SU-DHL-6 (cell line): ENCODE data around the gene ADGRF4.

Experiments
- H2AFZ ChIP-seq: fragments of 200-600 bp; sonication (generic); 2 replicates; pipeline ENCODE4 v1.6.1; 2014; ENCODE audit warnings: low read depth, mild to moderate bottlenecking, moderate library complexity, mixed read lengths, antibody characterized with exemption, low read length; ENCODE audit not compliant: severe bottlenecking
- H3F3A ChIP-seq: fragments of 200-600 bp; shearing (Covaris generic); 2 replicates; pipeline ENCODE4 v1.6.0; 2016; ENCODE audit warnings: antibody characterized with exemption, mild to moderate bottlenecking; ENCODE audit not compliant: insufficient read depth
- H3K27ac ChIP-seq: fragments of 200-600 bp; sonication (generic); 2 replicates; pipeline ENCODE4 v1.5.1; 2016; ENCODE audit warnings: low read depth, mild to moderate bottlenecking, low read length, moderate library complexity, mixed read lengths
- H3K27me3 ChIP-seq: fragments of 200-600 bp; sonication (generic), shearing (Covaris generic); 2 replicates; pipeline ENCODE4 v1.6.0; 2014; ENCODE audit warnings: mild to moderate bottlenecking, low read length
- H3K36me3 ChIP-seq: fragments of 200-600 bp; sonication (generic); 2 replicates; pipeline ENCODE4 v1.6.1; 2014; ENCODE audit warnings: mild to moderate bottlenecking, low read length, mixed read lengths
- H3K4me2 ChIP-seq: fragments of 300-600, 200-600 bp; shearing (Covaris generic), sonication (generic); 2 replicates; pipeline ENCODE4 v1.6.0; 2014; ENCODE audit warnings: low read length, low read depth, mild to moderate bottlenecking; ENCODE audit not compliant: poor library complexity, severe bottlenecking
- H3K4me3 ChIP-seq: fragments of 200-600 bp; sonication (generic); 2 replicates; pipeline ENCODE4 v1.5.1; 2014; ENCODE audit warnings: antibody characterized with exemption, low read length, mild to moderate bottlenecking, mixed read lengths; ENCODE audit not compliant: insufficient read depth, poor library complexity, severe bottlenecking
- H3K79me2 ChIP-seq: fragments of 200-600 bp; sonication (generic); 2 replicates; pipeline ENCODE4 v1.6.1; 2014; ENCODE audit warnings: mild to moderate bottlenecking, low read length, moderate library complexity; ENCODE audit not compliant: insufficient read depth
- H3K9ac ChIP-seq: fragments of 200-600 bp; sonication (generic); 2 replicates; pipeline ENCODE4 v1.7.0; 2014; ENCODE audit warnings: mild to moderate bottlenecking, low read length
- H3K9me2 ChIP-seq: fragments of 200-600 bp; sonication (generic); replicated peaks from 2 replicates; pipeline ENCODE4 v1.6.1; 2014; ENCODE audit warnings: low read length; ENCODE audit not compliant: insufficient read depth
- H3K9me3 ChIP-seq: fragments of 200-600 bp; sonication (generic); 2 replicates; pipeline ENCODE4 v1.6.1; 2014; ENCODE audit warnings: low read length, mixed read lengths; ENCODE audit not compliant: insufficient read depth
- H4K20me1 ChIP-seq: fragments of 200-600 bp; sonication (generic); 2 replicates; pipeline ENCODE4 v1.6.1; 2014; ENCODE audit warnings: low read depth, mild to moderate bottlenecking, antibody characterized with exemption, low read length, moderate library complexity, mixed read lengths
- EZH2phosphoT487 ChIP-seq: fragments of 200-600 bp; sonication (generic), shearing (Covaris generic); conservative IDR thresholded peaks from 2 replicates; pipeline ENCODE4 v1.6.1; 2018; ENCODE audit warnings: mild to moderate bottlenecking, antibody characterized with exemption, low read length, moderate library complexity, mixed read lengths
- TF ChIP-seq, protein P1 (sequence below): fragments of 200-600 bp; sonication (generic); IDR thresholded peaks from one replicate; pipeline ENCODE4 v1.5.1; 2017; ENCODE audit warnings: antibody characterized with exemption, mild to moderate bottlenecking, low read length, moderate library complexity; ENCODE audit not compliant: insufficient read depth, poor library complexity, severe bottlenecking

Gene ADGRF4

DNA sequence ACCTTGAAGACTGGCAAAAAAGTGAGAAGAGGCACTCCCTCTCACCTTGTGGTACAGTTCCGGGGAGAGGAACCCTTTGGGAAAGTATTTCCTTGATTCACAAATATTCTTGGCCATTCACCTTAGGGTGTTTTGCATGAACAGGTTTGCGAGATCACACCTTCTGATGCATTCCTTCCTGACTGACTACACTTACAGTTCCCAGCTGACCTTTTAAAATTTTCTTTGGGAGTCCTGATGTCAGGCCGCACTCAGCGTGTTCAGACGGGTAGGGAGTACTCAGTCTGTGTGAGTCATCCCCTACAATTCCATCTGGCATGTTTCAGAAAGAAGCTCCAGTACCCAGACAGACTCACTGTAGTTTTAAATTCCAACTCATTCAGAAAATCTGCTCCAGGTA is 1.7 kb downstream of the ADGRF4 start:
- Histone ChIP-seq H3K79me2 (no peaks in the 10 kb centered on the region), H3K9ac (no peak overlapping the region), H3K27ac (no peak overlapping the region), H2AFZ (no peak overlapping the region), H3K9me2 (no peaks in the 10 kb centered on the region), H4K20me1 (no peaks in the 10 kb centered on the region), H3K4me3 (no peak overlapping the region), H3F3A (no peaks in the 10 kb centered on the region), H3K9me3 (no peaks in the 10 kb centered on the region), H3K27me3 (no peaks in the 10 kb centered on the region), H3K4me2 (no peak overlapping the region), H3K36me3 (no peaks in the 10 kb centered on the region)
- TF ChIP-seq, protein P1, sequence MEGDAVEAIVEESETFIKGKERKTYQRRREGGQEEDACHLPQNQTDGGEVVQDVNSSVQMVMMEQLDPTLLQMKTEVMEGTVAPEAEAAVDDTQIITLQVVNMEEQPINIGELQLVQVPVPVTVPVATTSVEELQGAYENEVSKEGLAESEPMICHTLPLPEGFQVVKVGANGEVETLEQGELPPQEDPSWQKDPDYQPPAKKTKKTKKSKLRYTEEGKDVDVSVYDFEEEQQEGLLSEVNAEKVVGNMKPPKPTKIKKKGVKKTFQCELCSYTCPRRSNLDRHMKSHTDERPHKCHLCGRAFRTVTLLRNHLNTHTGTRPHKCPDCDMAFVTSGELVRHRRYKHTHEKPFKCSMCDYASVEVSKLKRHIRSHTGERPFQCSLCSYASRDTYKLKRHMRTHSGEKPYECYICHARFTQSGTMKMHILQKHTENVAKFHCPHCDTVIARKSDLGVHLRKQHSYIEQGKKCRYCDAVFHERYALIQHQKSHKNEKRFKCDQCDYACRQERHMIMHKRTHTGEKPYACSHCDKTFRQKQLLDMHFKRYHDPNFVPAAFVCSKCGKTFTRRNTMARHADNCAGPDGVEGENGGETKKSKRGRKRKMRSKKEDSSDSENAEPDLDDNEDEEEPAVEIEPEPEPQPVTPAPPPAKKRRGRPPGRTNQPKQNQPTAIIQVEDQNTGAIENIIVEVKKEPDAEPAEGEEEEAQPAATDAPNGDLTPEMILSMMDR = no peak

DNA sequence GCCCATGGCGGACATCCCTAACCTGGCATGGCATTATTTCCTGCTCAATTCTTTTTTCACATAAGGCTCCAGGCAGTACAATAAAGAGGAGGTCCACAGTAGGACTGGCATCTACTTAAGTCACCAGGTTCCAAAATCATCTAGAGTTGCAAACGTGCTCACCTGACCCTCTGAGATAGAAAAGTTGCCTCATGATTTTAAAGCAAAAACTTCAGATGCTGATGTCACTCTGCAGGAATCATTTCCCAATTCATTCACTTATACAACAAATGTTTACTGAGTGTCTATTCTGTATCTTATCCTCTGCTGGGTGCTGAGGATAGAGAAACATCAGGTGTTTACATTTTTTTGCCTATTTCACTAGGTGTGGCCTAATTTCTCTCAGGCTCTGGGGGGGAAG is 2.2 kb downstream of the ADGRF4 start:
- H3K27me3 ChIP-seq = no peaks in the 10 kb centered on the region; the same call in 1 of the 2 replicates
- no peaks in the 10 kb centered on the region for H3K36me3 ChIP-seq
- TF ChIP-seq, protein P1 = no peak
- no peak for TF ChIP-seq EZH2phosphoT487
- no peaks in the 10 kb centered on the region for H3F3A ChIP-seq
- no peaks in the 10 kb centered on the region for H3K9me2 ChIP-seq
- H3K9ac ChIP-seq = no peak overlapping the region
- no peaks in the 10 kb centered on the region for H4K20me1 ChIP-seq
- H2AFZ ChIP-seq = no peak overlapping the region
- H3K79me2 ChIP-seq = no peaks in the 10 kb centered on the region
- no peak overlapping the region for H3K4me2 ChIP-seq
- no peak overlapping the region for H3K4me3 ChIP-seq
- no peak overlapping the region for H3K27ac ChIP-seq
- no peaks in the 10 kb centered on the region for H3K9me3 ChIP-seq

DNA sequence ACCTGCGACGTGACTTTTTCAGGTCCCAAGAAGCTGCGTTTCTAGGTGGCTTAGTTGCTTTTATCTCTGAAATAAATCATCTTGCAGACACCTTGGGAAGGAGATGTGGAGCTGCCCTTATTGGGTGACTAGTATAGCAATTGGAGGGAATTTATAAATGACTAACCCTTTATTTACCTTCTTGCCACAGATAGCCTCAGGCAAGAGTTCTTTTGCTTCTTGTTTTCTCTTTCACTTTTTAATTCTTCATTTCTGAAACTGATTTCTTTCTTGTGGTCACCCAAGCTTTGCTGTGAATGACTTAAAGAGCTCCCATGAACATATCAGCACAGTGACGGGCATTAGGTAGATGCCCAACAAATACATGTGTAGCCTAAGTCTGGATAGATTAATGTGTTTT is 3.0 kb downstream of the ADGRF4 start:
- no peak overlapping the region for H3K27ac ChIP-seq
- H3K4me3 ChIP-seq = no peak overlapping the region
- no peaks in the 10 kb centered on the region for H3K79me2 ChIP-seq
- no peaks in the 10 kb centered on the region for H3K9me3 ChIP-seq
- no peak for TF ChIP-seq EZH2phosphoT487
- TF ChIP-seq, protein P1 = no peak
- H3F3A ChIP-seq = no peaks in the 10 kb centered on the region
- H2AFZ ChIP-seq = no peak overlapping the region
- no peaks in the 10 kb centered on the region; the same call in 1 of the 2 replicates for H3K27me3 ChIP-seq
- no peak overlapping the region for H3K4me2 ChIP-seq
- H4K20me1 ChIP-seq = no peaks in the 10 kb centered on the region
- H3K9ac ChIP-seq = no peak overlapping the region
- no peaks in the 10 kb centered on the region for H3K9me2 ChIP-seq
- H3K36me3 ChIP-seq = no peaks in the 10 kb centered on the region
